HG03196 (cell line): ENCODE measurements around the gene SPHK2.
A peak's percentile ranks its signal among the peaks of the same experiment; 100 is the strongest.

Source experiments
- ATAC-seq: cut with Tn5 transposase; IDR thresholded peaks from one replicate; pipeline ENCODE4 v1.9.1; 2021; ENCODE audit not compliant: unreplicated experiment

SPHK2 gene

GRCh38 chr19:48603850-48604249 lies 15.5 kb upstream of the SPHK2 start:
- ATAC-seq, result no peak

DNA sequence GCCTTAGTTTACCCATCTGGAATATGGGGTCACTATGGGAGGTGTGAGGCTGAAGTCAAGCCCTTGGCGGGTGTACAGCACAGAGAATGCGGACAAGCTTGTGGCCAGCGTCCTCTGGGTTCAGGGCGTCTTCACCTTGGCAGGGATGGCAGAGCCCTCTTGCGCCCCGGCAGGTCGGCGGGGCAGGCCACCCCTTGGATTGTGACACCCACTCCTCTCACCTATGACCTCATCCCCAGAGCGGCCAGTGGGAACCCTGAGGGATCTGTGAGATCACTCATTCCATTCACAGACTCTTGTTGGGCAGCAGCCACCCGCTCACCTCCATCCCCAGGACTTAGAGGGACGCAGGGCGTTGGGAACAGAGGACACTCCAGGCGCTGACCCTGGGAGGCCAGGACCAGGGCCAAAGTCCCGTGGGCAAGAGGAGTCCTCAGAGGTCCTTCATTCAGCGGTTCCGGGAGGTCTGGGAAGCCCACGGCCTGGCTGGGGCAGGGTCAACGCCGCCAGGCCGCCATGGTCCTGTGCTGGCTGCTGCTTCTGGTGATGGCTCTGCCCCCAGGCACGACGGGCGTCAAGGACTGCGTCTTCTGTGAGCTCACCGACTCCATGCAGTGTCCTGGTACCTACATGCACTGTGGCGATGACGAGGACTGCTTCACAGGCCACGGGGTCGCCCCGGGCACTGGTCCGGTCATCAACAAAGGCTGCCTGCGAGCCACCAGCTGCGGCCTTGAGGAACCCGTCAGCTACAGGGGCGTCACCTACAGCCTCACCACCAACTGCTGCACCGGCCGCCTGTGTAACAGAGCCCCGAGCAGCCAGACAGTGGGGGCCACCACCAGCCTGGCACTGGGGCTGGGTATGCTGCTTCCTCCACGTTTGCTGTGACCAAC lies 12.6 kb upstream of the SPHK2 start, which contains the start of gene SPACA4:
TSS of gene SPACA4 (plus strand) at position 280 of the 896 bp plus-strand sequence. CDS start at position 517, 237 bp downstream.
- ATAC-seq, result no peak

GRCh38 chr19:48607359-48607755 lies 11.9 kb upstream of the SPHK2 start:
- ATAC-seq, result no peak

DNA sequence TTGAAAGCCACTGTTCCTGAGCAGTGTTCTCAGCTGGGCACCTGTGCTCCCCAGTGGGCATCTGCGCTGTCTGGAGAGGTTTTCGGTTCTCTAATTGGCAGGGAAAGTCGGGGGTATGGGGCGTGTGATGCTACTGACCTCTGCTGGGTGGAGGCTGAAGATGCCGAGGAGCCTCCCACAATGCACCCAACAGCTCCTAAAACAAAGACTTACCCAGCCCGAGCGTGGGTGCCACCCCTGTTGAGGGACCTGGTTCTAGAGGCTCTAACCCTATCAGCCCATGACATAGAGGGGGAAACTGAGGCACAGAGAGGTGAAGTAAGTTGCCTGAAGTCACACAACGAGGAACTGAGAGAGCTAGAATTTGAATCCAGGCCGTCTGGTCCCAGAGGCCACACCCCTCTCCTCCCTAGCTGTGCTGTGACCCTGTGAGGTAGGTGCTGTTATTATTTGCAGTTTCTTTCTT lies 10.5 kb upstream of the SPHK2 start:
- ATAC-seq, result peak; percentile 55

DNA sequence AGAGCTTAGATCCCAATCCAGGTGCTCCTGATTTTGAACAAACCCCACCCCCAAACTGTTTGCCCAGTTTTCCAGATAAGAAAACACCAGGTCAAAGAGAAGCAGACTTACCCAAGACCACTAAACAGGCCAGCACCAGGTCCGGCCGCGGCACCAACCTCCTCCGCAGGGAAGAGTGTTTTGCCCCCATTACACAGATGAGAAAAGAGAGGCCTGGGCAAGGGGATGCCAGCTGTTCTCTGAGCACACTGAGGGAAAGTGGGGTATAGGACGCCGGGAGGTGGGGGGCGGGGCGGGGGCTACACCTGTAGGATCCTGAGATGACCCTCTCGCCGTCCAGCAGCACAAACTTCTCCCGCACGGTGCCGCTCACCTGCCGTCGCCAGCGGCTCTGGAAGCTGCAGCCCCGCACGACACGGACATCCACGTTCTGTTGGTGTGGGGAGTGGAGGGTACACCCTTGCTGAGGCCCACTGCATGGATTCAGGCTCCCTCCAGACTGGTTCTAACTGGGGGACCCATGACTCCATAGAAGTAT lies 9.7 kb upstream of the SPHK2 start:
- no peak for ATAC-seq

GRCh38 chr19:48611872-48612271 lies 7.4 kb upstream of the SPHK2 start:
- ATAC-seq, result no peak

DNA sequence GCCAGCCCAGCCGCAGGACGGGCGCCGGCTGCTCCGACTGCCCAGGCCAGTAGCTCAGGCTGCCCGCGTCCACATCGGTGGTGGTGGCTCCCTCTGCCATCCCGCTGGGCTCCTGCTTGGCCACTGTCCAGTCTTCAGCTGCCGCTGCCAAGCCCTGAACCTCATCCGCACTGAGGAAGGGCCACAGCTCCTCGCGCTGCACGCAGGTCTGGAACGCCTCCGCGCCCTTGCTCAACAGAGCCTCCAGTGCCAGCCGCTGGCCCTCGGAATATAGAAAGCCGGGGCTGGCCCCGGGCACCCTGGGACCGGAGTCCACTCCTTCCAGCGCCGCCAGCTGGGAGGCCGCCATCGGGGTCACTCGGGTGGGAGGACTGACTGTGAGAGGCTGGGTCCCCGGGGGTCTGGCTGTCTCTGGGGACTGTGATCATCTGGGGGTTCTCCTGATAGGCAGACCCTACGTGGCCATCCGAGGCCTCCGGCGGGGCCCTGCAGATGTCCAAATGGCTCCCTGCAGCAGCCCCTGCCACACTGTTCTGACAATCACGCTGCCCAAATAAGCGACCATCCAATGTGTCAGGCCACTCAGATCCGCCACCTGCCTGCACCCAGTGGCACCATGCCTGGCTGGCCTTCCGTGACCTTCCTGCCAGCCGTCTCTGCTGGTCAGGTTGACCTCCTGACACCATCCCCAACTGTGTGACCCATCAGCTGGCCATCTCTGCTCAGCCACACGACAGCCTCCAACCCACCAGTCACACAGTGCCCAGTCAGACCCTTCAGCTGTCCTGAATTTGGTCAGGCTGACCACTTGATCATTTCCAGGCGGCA lies 6.1 kb upstream of the SPHK2 start:
- no peak for ATAC-seq

- ATAC-seq, result no peak
These were observed 5.4 kb upstream of the SPHK2 start for GRCh38 chr19:48613852-48614435.

GRCh38 chr19:48614436-48615230 lies 4.7 kb upstream of the SPHK2 start, which contains the start of gene FAM83E:
FAM83E (minus strand) TSS chr19:48615076; CDS start chr19:48613372, 1,704 bp downstream.
- ATAC-seq, result no peak

DNA sequence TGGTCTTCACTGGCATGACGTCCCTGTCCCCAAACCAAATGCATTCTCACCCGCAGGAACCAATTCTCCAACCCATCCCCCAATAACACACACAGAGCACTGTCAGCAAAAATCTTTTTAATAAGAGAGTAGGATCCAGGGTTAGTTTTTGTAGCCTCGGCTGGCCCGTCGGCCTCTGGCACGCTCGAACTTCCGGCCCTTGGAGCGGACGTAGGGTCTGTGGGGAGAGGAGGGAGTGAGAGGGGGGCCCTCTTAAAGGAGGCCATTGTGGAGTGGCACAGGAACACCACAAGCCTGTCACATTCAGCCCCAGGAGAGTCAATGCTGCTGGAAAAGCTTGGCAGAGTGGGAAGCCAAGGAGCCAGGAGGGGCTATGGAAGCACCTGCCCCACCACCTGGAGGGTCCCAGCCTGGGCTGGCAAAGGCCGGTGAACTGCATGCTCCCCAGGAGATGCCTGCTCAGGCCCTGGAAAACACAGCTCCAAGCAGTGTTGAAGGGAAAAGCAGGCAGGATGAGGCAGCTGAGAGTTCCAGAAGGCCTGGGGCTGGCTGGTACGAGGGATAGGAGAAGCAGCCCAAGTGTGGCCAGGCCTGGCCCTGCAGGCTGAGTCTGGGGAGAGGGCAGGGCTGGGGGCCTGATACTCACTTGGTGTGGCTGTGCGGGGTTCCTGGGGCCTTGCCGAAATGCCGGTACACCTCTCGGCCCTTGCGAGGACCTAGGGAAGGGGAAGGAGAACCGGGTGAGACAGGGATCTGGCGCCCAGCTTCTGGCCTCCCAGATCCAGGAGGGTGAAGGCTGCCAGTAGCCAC lies 3.9 kb upstream of the SPHK2 start:
- ATAC-seq, result no peak

DNA sequence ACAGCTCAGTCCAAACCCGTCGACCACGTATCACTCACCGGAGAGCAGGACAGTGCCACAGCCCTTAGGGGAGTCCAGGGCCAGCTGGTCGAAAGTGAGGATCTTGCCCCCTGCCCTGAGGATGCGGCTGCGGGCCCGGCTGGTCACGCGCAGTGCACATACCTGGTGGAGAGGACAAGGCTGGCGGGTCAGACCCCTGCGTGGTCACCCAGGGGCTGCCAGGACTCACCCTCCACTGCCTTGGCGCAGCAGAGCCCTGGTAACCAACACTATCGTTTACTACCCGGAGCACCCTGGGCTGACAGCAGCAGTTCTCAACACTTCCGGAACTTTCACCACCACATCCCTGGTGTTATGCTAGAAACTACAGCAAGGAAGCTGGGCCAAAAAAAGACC lies 3.3 kb upstream of the SPHK2 start:
- no peak for ATAC-seq

DNA sequence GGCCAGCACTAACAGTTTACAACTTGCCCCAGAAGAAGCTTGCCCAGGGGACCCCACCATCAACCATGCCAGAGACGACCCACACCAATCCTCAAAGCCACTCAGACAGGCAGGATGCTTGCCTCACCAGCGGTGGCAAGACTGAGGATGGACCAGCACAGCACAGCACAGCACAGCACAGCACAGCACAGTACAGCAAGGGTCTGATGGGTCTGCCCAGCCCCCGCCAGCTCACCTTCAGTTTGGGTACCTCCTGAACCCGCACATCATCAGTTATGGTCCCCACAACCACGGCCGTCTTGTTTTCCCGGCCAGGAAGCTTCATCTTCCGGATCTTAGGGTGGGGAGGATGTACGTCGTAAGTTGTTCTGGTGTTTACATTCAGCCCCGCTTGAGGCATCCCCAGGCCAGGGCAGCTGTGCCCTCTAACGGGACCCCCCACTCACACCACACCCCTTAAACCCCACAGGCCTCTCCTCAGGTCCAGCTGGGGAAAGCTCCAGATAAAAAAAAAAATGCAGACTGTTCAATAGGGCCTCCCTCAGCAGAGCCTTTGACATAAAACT lies 2.7 kb upstream of the SPHK2 start:
- ATAC-seq, result no peak

DNA sequence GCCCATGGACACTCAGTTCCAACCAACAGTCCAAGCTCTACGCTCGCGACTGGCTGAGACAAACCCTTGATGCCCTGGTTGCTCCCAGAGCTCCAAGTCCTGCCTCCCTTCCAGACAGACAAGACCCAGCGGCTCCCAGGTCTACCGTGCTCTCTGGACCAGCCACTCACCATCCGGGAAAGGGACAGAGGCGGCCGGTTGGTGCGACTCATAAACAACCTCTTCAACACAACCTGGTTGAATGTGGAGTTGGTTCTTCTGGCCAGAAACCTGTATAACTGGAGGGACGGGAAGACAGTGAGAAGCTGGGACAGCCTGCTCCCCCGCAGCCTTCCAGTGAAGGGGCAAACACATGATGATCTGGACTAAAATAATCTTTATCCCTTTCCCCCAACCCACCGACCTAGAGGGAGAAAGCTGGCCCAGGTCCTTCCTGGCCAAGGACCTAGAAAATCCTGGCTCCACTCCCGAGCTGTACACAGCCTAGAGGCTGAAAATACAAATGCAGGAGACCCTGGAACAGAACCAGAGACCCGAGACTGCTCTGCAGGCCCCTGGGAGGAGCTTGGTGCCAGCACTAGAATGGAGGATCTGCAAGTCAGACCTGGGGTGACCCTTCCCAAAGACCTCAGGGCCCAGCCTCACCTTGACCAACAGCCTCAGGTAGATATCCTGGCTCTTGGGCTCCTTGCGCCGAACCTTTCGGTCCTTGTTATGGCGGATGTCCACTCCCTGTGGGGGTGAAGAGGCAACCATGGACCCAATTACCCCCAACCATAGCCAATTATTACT lies 2.0 kb upstream of the SPHK2 start:
- ATAC-seq, result no peak

DNA sequence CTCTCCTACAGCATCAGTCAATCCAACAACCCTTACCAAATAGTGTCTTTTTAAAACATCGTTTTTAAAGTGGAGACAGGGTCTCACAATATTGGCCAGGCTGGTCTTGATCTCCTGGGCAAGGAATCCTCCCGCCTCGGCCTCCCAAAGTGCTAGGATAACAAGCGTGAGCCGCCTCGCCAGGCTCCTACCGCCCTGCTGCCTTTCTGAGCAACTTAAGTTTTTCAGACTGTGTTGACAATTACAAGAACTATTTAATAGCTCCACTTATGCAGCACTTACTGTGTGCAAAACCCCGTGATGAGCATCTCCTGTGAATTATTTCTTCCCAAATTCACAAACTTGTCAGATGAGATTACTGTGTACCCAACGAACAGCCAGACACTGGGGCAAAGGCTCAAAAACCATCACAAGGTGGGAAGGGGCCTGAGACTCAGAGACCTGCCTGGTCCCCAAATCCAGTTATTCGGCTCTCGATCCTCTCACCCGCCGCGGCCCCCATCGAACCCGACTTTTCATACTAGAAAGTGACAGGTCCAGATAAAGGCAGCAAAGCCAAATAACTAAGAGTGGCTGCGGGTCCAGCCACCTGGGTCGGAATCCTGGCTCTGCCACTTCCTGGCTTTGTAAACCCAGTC lies 909 bp upstream of the SPHK2 start:
- ATAC-seq, result no peak

DNA sequence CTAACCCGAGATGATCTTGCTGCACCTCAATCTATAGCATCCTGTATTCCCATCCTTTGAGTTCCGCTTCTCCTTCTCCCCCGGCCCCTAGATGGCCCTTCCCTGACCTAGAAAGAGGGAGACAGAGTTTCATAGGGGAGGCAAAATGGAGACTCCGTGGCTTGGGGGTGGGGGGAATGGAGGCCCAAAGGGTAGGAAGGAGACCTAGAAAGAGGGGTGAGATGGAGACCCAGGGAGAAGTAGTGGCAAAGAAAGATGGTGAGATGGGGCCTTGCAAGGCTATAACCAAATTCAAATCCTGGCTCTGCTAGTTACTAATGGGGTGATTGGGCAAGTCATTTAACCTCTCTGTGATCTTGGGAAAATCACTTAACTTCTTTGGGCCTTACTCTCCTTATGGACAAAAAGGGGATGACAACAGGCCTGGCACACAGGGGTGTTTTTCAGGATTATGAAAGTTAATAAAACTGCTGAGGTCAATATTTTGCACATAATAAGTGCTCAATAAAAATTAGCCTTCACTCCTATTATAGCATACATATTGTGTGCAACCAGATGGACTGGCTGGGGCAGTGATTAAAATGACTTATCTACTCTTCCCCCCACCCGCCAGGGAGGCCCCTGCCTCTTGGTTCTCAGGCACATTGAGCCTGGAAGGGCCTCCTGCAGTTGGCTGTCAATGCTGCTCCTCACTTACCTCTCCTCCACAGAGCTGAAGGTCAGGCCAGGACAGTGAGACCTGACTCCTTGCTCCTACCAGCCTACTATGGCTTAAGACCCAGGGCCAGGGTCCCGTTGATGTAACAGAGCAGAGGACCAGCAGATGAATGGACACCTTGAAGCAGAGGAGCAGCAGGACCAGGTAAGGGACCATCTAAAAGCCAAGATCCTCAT lies 633 bp downstream of the SPHK2 start:
- no peak for ATAC-seq

DNA sequence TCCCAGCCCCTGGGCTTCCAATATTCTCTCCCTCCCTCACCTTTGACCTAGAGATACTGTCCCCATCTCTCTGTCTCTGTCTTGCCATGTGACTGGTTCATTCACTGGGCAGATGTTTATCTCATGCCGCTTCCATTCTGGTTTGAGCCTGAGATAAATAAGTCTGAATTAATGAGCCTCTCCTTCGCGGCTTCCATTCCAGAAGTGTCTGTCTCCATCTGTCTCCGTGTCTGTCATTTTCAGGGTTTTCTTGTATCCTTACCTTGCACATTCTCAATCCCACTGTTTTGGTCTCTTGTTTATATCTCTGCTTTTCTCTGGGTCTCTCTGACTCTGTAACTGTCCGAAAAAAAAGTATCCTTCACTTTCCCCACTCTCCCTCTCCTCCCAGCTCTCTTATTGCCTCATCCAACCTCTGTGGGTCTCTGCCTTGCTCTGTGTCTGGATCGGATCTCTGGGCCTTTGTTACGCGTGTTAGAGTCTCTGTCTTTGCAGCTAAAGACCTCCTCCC lies 4.3 kb downstream of the SPHK2 start:
- ATAC-seq, result no peak
